Neuron (in vitro differentiated cells): ENCODE data around the gene PYGM.

Experiments
- H2AFZ ChIP-seq: one replicate; pipeline ENCODE4 v1.6.1; 2013; ENCODE audit warnings: low read depth, mild to moderate bottlenecking, inconsistent platforms, low read length, moderate library complexity
- H3K27me3 ChIP-seq: one replicate; pipeline ENCODE4 v1.6.1; 2013; ENCODE audit warnings: low read length; ENCODE audit not compliant: insufficient read depth
- H3K36me3 ChIP-seq: one replicate; pipeline ENCODE4 v1.6.1; 2013; ENCODE audit warnings: low read length; ENCODE audit not compliant: insufficient read depth
- H3K4me1 ChIP-seq: one replicate; pipeline ENCODE4 v1.6.1; 2013; ENCODE audit warnings: low read length; ENCODE audit not compliant: insufficient read depth
- H3K4me3 ChIP-seq: 2 replicates; pipeline ENCODE4 v1.5.1; 2013; ENCODE audit warnings: mild to moderate bottlenecking, low read length, moderate library complexity
- H3K9me3 ChIP-seq: one replicate; pipeline ENCODE4 v1.6.1; 2013; ENCODE audit warnings: low read length

PYGM gene

GRCh38 chr11:64799256-64799622 is 39.5 kb upstream of the PYGM start:
- Histone ChIP-seq H3K4me1 (peaks cover 8% of the 10 kb centered on the region), H3K9me3 (no peaks in the 10 kb centered on the region), H3K27me3 (no peaks in the 10 kb centered on the region), H3K4me3 (no peak overlapping the region), H2AFZ (no peak overlapping the region), H3K36me3 (peaks cover 3% of the 10 kb centered on the region)

- H3K4me1 ChIP-seq = no peaks in the 10 kb centered on the region
- no peaks in the 10 kb centered on the region for H3K9me3 ChIP-seq
- no peak overlapping the region for H3K4me3 ChIP-seq
- no peaks in the 10 kb centered on the region for H3K27me3 ChIP-seq
- H3K36me3 ChIP-seq = no peaks in the 10 kb centered on the region
- H2AFZ ChIP-seq = no peak overlapping the region
Measured at GRCh38 chr11:64796757-64797541, 37.2 kb upstream of the PYGM start.

GRCh38 chr11:64796047-64796756 is 36.4 kb upstream of the PYGM start:
- Histone ChIP-seq H3K36me3 (no peaks in the 10 kb centered on the region), H2AFZ (no peak overlapping the region), H3K9me3 (no peaks in the 10 kb centered on the region)

GRCh38 chr11:64794526-64794925 is 34.8 kb upstream of the PYGM start:
- no peaks in the 10 kb centered on the region for H3K9me3 ChIP-seq
- no peaks in the 10 kb centered on the region for H3K27me3 ChIP-seq
- no peak overlapping the region for H3K4me3 ChIP-seq
- H3K36me3 ChIP-seq = no peaks in the 10 kb centered on the region
- no peak overlapping the region for H2AFZ ChIP-seq
- H3K4me1 ChIP-seq = no peaks in the 10 kb centered on the region

More at GRCh38 chr11:64796047-64796756, 36.4 kb upstream of the PYGM start:
- no peak overlapping the region for H3K4me3 ChIP-seq
- H3K4me1 ChIP-seq = no peaks in the 10 kb centered on the region
- no peaks in the 10 kb centered on the region for H3K27me3 ChIP-seq

GRCh38 chr11:64793271-64794160 is 33.7 kb upstream of the PYGM start:
- no peaks in the 10 kb centered on the region for H3K9me3 ChIP-seq
- no peak overlapping the region for H3K4me3 ChIP-seq
- no peaks in the 10 kb centered on the region for H3K27me3 ChIP-seq
- H2AFZ ChIP-seq = no peak overlapping the region
- H3K36me3 ChIP-seq = no peaks in the 10 kb centered on the region
- H3K4me1 ChIP-seq = no peaks in the 10 kb centered on the region

- Histone ChIP-seq H3K4me3 (no peak overlapping the region), H3K36me3 (no peaks in the 10 kb centered on the region), H2AFZ (no peak overlapping the region), H3K9me3 (no peaks in the 10 kb centered on the region), H3K4me1 (no peaks in the 10 kb centered on the region), H3K27me3 (no peaks in the 10 kb centered on the region)
Measured at GRCh38 chr11:64792482-64792881, 32.7 kb upstream of the PYGM start.

GRCh38 chr11:64791781-64792291 is 32.1 kb upstream of the PYGM start:
- no peaks in the 10 kb centered on the region for H3K36me3 ChIP-seq
- no peaks in the 10 kb centered on the region for H3K9me3 ChIP-seq
- no peak overlapping the region for H2AFZ ChIP-seq
- no peak overlapping the region for H3K4me3 ChIP-seq
- no peaks in the 10 kb centered on the region for H3K27me3 ChIP-seq
- H3K4me1 ChIP-seq = no peaks in the 10 kb centered on the region

- no peaks in the 10 kb centered on the region for H3K27me3 ChIP-seq
- H2AFZ ChIP-seq = no peak overlapping the region
- no peaks in the 10 kb centered on the region for H3K9me3 ChIP-seq
- no peaks in the 10 kb centered on the region for H3K4me1 ChIP-seq
- H3K36me3 ChIP-seq = no peaks in the 10 kb centered on the region
- no peak overlapping the region for H3K4me3 ChIP-seq
Measured at GRCh38 chr11:64790205-64791095, 30.7 kb upstream of the PYGM start.

- H3K27me3 ChIP-seq = no peaks in the 10 kb centered on the region
- H3K36me3 ChIP-seq = no peaks in the 10 kb centered on the region
- no peak overlapping the region for H2AFZ ChIP-seq
- H3K4me1 ChIP-seq = no peaks in the 10 kb centered on the region
- H3K4me3 ChIP-seq = no peak overlapping the region
- H3K9me3 ChIP-seq = no peaks in the 10 kb centered on the region
Measured at GRCh38 chr11:64789331-64790204, 29.8 kb upstream of the PYGM start.

GRCh38 chr11:64788321-64789215 is 28.8 kb upstream of the PYGM start:
- no peaks in the 10 kb centered on the region for H3K4me1 ChIP-seq
- no peaks in the 10 kb centered on the region for H3K27me3 ChIP-seq

More at GRCh38 chr11:64788321-64789215, 28.8 kb upstream of the PYGM start:
- Histone ChIP-seq H3K36me3 (no peaks in the 10 kb centered on the region), H3K9me3 (no peaks in the 10 kb centered on the region), H2AFZ (no peak overlapping the region), H3K4me3 (no peak overlapping the region)
